Fibroblast of mammary gland (primary cell): ENCODE results near the gene ABCE1.

Experiments
- DNase-seq: peaks from one replicate; pipeline ENCODE4 v3.0.0-alpha.2; 2010; ENCODE audit warnings: low read depth
- H3K4me3 ChIP-seq: 2 replicates; pipeline ENCODE4 v1.5.1; 2011; ENCODE audit warnings: low read depth, mild to moderate bottlenecking, low read length, moderate library complexity; ENCODE audit not compliant: control insufficient read depth
- TF ChIP-seq, protein P1 (sequence below): conservative IDR thresholded peaks from 2 replicates; pipeline ENCODE4 v1.5.1; 2011; ENCODE audit warnings: low read depth, low read length, inconsistent platforms; ENCODE audit not compliant: control insufficient read depth, insufficient read depth

Gene ABCE1

DNA sequence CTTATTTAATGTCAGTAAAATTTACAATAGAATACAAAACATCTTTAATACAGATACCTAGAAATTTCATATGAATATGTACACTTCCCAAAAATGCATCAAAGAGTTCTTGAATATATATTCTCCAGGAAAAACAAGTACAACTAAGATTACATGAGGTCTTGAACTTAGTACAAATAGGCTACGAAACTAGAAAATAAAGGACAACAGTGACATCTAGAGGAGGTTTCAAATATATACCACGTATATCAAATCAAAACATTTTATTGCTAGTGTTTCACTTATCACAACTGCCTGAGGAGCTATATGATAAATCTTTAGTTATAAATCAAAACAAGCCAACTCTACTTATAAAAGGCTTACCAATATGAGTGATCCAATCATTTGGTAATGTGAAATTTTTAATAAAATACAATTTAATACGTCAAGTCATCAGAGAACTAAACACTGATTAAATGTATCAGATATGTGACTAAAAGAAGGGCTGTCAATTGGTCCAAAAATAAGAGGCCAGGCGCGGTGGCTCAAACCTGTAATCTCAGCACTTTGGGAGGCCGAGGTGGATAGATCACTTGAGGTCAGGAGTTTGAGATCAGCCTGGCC, 36.7 kb upstream of the ABCE1 start:
- peak; percentile 72 for DNase-seq
- H3K4me3 ChIP-seq: no peak overlapping the region
- TF ChIP-seq, protein P1, sequence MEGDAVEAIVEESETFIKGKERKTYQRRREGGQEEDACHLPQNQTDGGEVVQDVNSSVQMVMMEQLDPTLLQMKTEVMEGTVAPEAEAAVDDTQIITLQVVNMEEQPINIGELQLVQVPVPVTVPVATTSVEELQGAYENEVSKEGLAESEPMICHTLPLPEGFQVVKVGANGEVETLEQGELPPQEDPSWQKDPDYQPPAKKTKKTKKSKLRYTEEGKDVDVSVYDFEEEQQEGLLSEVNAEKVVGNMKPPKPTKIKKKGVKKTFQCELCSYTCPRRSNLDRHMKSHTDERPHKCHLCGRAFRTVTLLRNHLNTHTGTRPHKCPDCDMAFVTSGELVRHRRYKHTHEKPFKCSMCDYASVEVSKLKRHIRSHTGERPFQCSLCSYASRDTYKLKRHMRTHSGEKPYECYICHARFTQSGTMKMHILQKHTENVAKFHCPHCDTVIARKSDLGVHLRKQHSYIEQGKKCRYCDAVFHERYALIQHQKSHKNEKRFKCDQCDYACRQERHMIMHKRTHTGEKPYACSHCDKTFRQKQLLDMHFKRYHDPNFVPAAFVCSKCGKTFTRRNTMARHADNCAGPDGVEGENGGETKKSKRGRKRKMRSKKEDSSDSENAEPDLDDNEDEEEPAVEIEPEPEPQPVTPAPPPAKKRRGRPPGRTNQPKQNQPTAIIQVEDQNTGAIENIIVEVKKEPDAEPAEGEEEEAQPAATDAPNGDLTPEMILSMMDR: peak; percentile 32

DNA sequence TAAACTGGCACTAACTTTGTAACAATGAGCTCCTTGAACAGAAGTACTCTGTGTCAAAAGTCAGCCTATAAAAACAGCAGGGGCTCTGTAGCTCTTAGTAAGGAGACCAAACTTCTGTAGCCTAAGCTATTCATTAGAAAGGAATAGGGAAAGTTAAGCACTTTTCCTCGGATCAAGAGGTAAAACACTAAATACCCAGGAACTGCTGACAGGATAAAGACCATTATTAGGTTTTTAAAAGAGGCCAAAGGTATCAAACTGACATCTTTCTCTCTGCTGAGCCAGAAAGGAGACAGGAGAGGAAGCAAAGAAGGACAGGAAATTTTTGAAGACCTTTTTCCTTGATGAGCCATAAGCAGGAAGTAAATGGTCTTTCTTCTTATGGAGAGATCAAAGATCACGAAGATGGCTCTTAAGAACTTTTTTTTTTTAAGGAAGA, 32.0 kb upstream of the ABCE1 start:
- no peak overlapping the region for H3K4me3 ChIP-seq
- TF ChIP-seq, protein P1: no peak
- DNase-seq: no peak

DNA sequence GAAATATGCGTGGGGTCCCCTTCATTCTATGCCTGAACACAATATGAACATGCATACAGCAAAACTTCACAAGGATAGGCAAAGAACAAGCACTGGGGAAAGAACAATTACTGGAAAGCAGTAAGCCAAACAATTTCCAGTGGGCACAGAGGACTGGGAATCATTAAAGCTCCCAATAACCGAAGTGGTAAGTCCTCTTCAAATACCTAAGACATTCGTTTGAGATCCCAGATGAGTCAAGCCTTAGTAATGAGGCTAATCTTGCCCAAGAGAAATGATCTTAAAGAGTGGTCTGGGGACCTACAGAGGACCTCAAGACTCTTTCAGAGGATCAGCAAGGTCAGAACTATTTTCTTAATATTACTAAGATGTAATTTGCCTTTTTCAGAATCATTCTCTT, 28.8 kb upstream of the ABCE1 start:
- no peak overlapping the region for H3K4me3 ChIP-seq
- peak; percentile 71 for DNase-seq
- TF ChIP-seq, protein P1: no peak

DNA sequence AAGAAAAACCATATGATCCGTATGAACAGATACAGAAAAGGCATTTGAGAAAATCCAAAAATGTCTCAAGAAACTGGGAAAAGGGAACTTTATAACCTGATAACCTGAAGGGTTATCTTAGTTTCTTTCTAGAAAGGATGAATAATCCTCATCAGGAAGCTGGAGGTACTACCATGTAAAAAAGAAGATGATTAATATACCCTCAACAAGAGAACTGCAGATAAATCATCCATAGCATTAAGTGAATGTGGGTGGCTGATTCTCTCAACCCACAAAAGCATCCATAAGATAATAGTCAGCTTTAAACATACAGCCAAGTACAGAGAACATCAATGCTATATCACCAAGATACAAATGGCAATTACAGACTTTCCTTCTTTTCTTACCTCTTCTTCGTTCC, 26.6 kb upstream of the ABCE1 start:
- TF ChIP-seq, protein P1: no peak
- H3K4me3 ChIP-seq: no peak overlapping the region
- no peak for DNase-seq

DNA sequence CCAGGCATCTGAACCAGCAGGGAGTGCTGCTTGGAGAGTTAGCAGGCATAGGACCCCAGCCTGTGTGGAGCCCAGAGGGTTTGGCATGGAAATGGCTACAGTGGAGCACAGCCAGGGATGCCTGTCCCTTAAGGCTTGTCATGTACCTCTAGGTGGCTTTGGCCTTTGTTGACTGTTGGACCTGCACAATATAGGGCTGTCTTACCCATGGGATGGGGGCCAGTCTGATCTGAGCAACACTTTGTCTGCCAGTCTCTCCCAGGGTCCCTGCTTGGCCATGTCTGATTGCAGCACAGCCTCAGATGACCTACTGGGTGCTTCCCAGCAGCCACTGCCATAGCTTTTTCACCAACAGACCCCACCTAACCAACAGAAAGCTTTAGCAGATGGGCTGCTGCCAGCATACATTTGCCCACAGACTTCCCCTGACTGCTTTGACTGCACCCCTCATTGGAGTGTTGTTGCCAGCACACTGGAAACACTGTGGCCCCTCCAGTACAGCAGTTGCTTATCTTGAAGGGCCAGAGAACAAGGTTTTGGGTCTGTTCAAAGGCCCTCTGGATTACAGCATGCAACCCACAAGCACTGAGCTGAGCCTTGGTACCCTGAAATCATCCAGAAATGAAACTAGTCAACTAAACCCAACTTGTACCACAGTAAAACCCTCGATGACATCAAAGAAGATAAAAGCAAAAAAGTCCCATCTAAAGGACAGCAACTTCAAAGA, 22.2 kb upstream of the ABCE1 start:
- TF ChIP-seq, protein P1: no peak
- DNase-seq: no peak
- no peak overlapping the region for H3K4me3 ChIP-seq

DNA sequence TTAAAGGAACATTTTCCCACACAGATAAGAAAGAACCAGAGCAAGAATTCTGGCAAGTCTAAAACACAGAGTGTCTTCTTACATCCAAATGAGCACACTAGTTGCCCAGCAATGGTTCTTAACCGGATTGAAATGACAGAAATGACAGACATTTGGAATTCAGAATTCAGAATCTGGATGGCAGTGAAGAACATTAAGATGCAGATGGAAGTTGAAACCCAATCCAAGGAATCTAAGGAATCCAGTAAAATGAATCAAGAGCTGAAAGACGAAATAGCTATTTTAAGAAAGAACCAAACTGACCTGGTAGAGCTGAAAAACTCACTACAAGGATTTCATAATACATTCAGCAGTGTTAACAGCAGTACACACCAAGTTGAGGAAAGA, 21.6 kb upstream of the ABCE1 start:
- DNase-seq: no peak
- TF ChIP-seq, protein P1: no peak

More for the DNA sequence above, 21.6 kb upstream of the ABCE1 start:
- no peak overlapping the region for H3K4me3 ChIP-seq
